Measurements from ENCODE around the gene PDGFRB.
"Not testable (repeated sequence)": the region's sequence is repeated elsewhere in the genome, so short reads cannot be mapped to it uniquely, and the experiment has no call there.

Gene PDGFRB

DNA sequence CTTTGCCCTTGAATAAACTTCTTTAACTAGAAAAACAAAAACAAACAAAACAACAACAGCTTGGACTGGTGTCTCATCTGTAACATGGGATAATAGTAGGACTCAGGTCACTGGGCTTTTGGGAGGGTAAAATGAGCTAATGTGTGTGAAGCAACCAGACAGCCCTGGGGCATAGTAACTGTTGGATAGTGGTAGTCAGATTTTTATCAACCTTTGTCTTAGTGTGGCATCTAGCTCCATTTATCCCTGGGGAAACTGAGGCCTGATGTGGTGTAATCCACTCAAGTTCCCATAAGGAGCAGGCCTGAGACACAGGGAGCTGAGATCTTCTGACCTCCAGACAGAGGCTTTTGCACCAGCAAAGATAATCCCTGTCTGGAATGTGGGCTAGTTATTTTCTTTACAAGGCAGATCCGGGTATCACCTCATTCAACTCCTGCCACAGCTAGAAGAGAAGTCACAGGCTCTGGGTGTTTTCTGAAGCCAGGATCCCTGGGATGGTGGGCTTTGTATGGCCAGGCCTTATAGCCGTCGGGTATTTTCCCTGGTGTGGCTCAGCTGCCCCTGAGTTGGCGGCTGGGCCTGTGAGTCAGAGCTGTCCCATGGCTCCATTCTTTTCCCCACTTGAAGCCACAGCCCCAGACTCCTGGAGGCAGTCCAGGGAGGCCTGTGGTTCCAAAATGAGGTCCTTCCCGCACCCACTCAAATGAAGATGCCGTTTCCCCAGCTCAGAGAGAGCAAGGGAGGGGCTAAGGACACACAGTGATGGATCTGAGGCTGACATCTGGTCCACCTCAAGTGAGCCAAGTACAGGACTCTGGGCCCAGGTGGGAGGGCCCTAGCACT is 43.2 kb downstream of the PDGFRB start:
- FAIRE-seq, result no peak

DNA sequence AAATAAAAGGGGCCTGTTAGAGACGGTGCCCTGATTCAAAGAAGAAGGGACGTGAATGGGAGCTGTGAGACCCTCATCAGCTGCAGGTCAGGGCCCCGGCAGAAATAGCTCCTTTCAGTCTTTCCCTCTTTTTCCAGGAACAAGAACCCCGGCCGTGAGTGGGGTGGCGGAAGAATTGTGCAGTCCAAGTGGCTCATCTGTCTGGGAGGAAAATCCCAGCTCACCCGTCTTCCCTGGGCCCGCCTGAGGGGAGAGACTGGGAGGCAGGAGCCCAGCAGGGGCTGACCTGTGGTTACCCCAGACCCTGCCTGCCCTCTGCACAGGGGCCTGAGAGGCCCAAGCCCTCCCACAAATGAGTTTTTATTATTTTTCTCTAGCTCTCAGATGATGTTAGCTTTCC is 44.5 kb downstream of the PDGFRB start:
- no peak for FAIRE-seq

DNA sequence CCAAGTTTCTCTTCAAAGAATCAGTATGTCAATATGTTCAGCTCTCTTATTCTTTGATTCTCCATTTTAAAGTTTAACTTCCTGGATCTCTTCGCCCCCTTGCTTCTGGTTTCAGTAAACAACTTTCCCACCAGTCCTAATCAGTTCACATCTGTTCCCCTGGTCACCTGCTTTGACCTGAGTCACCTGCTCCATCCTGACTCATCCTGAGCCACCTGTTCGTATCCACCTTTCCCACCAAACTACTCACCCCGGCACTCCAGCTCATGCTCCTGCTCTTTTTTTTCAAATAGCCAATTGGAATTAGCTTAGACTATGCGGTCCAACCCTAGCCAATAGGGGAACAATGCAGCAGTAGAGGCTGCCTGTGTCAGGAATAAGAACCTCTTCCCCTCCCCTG is 45.7 kb downstream of the PDGFRB start:
- FAIRE-seq, result no peak

DNA sequence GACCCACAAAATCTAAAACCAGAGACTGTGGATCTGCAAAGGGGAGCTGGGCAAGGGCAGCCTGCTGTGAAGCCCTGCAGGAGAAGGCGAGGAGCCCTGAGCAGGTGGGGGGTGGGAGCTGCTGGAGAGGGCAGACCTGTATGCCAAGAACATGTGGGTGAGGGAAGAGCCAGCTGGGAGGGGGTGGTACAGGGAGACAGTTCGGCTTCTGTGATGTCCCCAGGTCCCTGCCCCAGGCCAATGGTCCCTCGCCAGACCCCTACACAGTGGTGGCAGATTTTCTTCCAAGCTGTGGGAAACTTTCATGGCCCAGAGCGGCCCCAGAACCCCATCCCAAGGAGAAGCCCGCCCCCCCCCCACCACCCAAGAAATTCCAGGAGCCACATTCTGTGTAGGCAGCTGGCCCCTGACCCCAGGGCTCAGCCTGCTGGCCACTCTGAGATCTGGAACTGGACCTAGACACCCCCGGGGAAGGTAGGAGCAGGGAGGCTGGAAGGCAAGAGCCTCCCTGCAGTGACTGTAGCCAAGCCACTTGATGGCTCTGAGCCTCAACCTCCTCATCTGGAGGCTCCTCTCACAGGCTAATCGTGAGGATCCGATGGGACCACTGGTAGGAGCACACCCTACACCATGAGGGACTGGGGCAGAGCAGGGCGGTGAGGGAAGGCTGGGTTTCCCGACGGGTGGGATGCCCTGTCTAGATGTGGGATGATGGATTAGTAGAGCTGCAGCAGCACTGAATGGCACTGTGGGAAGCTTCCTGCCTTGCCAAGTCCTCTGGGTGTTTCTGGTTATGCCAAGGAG is 46.7 kb downstream of the PDGFRB start:
- no peak for FAIRE-seq

DNA sequence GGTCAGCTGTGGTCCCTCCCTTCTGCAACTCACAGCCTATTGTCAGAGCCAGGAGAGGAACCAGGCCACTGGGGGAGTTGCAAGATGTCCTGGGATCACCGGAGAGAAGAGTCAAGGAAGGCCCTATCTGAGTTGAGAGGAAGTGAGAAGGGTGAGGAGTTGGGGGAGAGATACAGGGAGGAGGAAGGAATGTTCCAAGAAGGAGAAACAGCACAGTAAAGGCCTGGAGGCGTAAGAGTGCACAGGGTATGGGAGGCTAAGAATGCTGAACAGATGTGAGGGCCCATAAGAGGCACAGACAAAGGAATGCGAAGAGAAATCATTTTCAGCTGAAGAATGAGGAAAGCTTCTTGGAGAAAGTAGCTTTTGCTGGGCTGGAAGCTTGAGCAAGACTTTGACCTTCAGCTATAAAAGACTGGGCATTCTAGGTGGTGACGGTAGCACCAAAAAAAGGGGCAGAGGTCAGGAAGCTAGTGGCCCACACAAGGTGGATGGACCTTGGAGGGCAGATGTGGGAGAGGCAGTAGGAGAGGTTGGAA is 47.7 kb downstream of the PDGFRB start:
- no peak for FAIRE-seq

DNA sequence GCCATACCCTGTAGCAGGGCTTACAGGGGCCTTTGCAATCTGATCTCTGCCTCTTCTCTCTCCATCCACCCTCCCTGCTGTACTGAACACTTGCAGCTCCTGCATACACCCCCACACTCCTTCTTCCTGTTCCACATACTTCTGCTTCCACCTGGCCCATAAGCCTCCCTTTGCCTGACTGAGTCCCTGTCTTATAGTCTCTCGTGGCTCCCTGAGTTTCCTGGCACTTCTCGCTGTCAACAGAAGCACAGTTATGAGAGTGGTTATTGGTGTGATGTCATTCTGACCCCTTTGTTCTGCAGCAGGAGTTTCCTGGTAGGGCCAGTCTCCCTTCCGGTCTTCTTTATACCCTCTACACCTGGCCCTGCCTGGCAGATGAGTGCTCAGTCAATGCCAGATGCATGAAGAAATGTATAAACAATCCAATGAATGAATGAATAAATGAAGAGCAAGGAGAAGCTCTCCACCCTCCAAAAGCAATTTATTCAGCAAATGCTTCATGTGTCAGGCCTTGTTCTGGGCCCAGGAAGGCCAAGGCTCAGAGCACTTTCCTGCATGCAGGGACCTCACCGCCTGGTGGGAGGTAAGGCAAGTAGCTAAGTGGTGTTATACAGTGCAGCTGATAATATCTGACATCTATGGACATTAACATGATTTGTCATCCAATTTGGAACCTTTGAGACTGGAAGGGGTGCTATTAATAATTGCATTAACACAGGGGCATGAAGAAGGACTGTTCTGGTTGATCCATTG is 48.8 kb downstream of the PDGFRB start:
- FAIRE-seq, result no peak

DNA sequence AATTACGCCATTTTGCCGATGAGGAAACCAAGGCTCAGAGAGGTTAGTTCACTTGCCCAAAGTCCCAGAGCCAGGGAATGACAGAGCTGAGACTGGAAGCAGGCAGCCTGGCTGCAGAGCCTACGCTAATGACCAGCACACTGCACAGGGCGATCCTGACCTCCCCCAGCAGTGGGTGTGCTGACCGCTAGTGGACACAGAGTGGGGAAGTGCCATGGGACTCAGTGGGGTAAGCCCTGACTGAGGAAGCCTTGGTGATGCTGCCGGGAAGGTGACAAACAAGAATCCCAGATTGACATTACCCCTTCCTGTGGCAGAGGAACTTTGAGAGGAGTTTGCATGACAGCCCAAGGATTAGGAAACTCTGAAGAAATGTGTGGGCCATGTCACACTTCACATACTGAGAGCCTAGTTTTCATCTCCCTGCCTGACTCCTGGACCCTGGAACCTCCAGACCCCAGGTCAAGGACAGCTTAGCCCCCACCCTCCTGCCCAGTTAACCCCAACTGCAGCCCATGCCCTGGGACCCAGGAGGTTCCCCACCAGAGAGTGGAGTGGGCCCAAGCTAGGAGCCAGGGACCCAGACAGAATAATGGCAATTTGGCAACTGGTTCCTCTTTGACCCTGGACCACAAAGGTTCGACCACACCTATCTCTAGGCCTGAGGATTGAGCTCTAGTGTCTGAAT is 49.6 kb downstream of the PDGFRB start:
- FAIRE-seq, result no peak

DNA sequence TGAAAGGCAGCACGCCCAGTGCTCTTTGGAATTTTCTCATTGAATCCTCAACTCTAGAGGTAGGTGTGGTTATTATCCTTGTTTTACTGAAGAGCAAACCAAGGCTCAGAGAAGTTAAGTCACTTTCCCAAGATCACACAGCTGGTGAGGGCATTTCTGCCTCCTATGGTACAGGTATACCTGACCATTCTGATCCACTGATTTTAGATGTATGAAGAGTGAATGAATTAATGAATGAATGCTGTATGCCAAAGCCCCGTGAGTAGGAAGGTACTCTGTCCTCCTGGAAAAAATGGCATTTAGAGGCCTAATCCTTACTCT is 51.1 kb downstream of the PDGFRB start:
- no peak for FAIRE-seq

DNA sequence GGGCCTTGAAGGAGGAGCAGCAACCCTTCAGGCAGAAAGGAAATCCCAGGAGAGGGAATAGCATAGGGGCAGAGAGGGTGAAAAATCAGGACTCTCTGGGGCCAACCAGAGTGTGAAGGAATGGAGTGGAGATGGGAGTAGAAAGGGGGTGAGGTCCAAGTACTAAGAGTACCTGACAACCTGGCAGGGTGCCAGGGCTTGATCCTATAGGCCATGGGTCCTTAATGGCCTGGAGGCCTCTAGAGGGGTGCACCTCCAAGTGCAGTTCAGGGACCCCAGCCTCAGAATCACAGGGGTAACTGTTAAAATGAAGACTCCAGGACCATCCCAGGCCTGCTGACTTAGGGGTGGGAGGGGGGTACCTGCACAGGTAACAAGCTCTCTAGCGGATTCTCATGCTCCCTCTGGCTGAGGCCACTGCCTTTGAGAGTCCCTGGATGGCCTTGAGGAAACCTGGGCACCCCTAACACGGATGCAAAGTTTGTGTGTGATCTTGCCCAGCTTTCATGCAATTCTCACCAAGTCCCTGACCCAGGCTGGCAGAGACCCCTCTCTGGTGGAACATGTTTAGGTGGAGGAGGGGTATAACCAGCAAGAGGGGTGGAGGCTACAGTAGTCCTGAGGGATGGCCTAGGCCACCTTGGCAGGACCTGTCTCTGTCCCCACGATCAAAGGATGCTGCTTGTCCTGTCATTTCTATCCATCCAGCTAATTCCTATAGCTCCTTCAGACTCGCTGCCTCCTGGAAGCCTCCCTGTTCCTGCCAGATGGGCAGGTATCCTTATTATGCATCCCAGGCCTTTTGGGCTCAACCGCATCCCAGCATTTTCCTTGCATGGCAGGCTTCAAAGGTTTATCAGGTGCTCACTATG is 51.7 kb downstream of the PDGFRB start:
- no peak for FAIRE-seq

DNA sequence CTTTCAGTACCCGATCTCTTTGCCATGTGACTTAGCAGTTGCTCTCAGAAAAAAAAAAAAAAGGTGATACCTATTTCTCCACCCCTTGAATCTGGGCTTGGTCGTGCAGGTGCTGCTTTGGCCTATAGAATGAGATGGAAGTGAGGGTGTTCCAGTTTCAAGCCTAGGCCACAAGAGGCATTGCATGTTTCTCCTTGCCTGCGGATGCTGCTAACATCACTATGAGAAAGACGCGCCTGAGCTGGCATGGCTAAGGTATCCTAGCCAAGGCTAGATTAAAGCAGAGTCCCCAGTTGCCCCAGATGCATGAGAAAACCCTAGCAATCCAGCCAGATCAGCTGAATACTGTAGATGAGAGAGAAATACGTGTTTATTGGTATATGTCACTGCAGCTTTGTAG is 54.6 kb downstream of the PDGFRB start:
- FAIRE-seq, result no peak

DNA sequence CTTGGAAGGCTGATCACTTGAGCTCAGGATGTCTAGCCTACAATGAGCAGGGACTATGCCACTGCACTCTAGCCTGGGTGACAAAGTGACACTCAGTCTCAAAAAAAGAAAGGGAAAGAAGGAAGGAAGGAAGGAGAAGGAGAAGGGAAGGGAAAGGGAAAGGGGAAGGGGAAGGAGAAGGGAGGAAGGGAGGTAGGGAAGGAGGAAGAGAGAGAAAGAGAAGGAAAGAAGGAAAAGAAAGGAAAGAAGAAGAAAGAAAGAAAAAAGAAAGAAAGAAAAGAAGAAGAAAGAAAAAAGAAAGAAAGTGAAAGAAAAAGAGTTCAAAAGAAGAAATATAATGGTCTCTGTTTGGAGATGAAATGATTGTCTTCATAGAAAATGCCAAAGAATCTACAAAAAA is 58.5 kb downstream of the PDGFRB start:
- no peak for FAIRE-seq

DNA sequence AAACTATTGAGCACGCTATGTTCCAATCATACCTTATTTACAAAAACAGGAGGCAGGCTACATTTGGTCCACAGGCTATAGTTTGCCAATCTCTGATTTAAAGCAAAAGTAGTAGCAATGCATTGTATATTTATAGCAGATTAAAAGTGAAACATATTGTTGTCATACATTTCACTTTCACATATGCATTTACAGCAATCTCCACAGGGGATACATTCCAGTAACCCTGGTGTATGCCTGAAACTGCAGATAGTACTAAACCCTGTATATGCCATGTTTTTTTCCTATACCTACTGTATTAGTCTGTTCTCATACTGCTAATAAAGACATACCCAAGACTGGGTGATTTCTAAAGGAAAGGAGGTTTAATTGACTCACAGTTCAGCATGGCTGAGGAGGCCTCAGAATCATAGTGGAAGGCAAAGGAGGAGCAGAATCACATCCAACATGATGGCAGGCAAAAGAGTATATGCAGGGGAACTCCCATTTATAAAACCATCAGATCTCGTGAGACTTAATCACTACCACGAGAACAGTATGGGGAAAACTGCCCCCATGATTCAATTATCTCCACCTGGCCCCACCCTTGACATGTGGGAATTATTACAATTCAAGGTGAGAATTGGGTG is 63.4 kb downstream of the PDGFRB start:
- no peak for FAIRE-seq

DNA sequence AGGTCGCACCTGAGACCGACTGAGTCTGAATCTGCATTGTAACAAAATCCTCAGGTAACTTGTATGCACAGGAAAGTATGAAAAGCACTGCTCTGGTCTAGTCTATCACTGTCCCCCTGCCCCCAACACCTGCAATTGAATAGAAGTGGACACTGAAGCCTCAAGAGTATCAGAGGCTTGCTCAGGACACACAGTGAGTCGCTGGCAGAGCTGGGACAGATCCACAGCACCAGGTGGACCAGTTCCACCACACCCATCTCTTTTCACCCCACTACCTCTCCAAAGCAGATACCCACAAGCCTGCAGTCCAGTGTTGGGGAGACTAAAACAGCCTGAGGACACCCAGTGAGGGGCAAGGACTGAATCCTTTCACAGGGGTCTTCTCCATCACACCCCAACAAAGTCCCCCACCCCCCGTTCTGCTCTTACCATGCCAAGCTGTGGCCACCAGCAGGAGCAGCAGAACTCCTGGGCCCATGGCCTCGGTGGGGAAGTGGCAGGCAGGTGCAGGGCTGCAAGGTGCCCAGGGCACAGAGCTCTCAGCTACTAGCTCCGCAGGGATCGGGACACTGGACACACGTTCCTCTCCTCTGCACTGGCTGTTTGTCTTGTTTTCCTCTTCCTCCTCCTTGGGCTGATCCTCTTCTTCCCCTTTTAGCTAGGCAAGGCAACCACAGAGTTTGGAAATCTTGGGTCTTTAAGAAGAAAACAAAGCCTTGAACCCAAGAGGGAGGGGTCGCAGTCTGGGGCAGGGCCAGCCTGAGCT is 69.5 kb downstream of the PDGFRB start, which contains the start of gene CSF1R:
CSF1R (minus strand) TSS at position 605 of the 766 bp plus-strand sequence; CDS start at position 478, 127 bp downstream.
- FAIRE-seq, result no peak

DNA sequence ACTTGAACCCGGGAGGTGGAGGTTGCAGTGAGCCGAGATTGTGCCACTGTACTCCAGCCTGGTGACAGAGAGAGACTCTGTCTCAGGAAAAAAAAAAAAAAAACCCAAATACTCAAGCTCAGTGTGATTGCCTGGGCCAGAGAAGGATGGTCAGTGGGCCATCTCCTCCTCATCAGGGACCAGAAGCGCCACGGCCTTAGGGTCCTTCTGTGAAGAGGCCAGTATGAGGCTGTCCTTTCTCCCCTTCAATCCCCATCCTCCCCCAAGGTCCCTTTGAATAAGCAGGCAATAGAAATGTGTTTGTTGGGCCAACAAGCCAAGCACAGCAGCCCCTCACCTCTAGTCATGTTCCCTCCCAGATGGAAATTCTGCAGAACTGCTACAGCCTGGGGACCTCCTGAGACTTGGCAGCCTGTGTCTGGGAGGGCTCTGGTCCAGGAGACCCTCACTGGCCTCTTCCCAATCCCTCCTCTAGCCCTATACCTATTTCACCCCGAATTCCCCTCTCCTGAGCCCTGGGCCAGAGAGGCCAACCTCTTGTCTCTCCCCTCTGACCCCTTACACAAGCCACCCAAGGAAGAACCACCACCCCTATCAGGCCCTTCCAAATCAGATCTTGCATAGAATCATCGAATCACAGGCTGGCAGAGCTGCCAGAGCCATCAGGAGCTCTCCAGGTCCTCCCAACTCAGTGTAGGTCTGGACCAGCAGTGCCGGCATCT is 70.3 kb downstream of the PDGFRB start:
- FAIRE-seq, result no peak

DNA sequence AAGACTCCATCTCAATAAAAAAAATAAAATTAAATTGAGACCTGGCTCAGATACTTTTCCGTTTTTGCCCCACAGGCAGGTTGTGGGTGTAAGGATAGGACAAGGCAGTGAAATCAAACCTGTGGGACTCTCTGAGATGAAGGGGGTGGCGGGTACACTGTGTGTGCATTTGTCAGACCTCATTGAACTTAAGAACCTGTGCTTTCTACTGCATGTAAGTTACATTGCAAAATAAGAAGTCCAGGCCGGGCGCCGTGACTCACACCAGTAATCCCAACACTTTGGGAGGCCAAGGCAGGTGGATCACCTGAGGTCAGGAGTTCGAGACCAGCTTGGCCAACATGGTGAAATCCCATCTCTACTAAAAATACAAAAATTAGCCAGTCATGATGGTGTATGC is 70.9 kb downstream of the PDGFRB start:
- FAIRE-seq, result not testable (repeated sequence)

DNA sequence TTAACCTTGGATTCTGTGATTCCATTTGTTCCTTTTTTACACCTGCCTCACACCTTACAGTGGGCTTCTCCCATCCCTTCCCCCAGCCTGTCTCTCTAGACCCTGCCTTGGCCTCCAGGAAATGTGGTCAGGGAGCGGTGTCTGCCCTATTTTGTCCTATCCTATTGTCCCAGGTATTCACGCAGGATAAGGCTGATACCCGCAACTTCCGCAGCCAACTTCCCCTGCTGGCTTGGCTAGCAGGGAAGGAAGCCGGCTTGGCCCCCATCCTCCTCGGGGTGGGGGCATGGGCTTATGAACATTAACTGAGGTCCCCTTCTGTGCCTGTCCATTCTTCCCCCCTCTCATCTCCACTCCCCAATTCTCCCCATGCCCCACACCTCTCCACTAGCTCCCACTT is 72.8 kb downstream of the PDGFRB start:
- FAIRE-seq, result no peak

DNA sequence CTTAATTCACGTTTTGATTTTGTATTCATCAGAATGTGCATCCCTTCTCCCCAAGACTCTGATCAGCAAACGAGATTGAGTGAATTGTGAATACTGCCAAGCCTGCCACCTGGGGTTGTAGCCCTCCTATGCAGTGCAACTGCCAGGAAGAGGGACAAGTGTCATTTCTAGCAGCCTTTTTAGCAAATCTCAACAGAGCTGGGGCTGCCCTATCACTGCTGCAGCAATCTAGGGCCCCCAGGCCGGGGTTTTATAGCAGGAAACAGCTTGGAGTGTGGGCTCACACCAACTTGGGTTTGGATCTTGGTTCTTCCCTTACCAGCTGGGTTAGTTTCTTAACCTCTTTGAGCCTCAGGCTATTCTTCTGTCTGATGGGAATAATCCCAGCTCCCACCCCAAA is 73.3 kb downstream of the PDGFRB start:
- no peak for FAIRE-seq

DNA sequence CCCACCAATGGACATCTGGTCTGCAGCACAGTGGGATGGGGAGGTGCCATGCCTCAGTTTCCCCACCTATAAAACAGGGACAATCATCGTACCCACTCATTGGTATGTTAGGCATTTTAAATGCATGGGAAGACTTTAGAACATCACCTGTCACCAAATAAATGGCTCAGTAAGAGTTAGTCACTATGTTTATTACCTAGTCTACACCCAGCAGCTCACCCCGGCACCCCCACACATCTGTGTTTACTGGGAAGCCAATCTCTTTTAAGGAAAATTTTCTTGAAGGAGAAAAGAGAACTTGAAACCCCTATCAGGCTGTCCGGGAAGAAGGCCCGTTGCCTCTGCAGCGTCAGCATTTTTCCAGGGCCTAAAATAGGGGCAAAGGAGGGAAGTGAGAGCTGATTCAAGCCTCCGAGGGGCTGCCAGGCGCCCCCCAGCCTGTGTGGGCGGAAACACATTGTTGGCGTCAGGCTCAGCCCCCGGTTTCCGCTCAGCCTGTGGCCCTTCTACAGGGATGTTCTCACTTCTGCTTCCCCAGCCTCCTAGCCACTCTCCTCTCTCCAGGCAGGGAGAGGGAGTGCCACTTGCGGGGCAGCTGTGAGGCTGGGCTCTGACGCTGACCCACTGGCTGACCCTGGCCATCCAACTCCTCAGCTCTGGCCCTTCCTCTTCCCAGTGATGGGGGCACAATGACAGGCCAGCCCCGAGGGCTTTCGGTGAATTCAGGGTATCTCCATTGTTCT is 73.9 kb downstream of the PDGFRB start:
- no peak for FAIRE-seq
